Measurements from ENCODE around the gene PLCB1. TPM values are rescaled to one million over a fixed set of nuclear protein-coding genes. Genes with fewer than 3 reads are reported as not detected.
A peak's percentile ranks its signal among the peaks of the same experiment; 100 is the strongest.

PLCB1 gene
- total RNA-seq, 1 donor from 2014 or later: 16.2 TPM

DNA sequence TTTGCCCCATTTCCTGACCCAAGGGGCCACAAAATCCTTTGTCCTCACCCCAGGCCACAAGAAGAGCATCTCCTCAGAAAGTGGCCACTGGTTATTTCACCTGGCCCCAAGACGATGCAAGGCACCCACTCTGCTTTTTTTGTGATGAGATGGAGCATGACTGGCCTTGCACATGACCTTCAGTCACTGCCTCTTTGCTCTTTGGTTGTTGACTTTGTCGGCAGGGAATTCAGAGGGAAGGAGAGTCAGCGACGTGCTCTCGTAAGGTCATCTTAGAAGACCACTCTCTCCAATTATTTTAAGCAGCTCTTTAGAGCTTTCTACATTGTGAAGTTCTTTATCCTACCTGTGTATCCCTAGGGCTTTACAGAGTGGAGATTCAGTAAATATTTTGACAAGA lies 306.7 kb downstream of the PLCB1 start:
- no peak for DNase-seq (ENCODE audit: low spot score, unreplicated experiment)
- Mint-ChIP-seq H3K36me3 (ENCODE audit: insufficient read depth) (no peaks in the 10 kb centered on the region), H3K4me1 (ENCODE audit: low read depth) (peaks cover 2% of the 10 kb centered on the region), H3K9me3 (ENCODE audit: low read depth) (peaks cover 2% of the 10 kb centered on the region), H3K4me3 (ENCODE audit: low read depth) (no peak overlapping the region), H3K27me3 (no peaks in the 10 kb centered on the region), H3K27ac (no peak overlapping the region)
- no peak for TF ChIP-seq CTCF (IDR thresholded peaks at IDR 0.05; ENCODE audit: unreplicated experiment)

GRCh38 chr20:8443464-8444072 lies 311.5 kb downstream of the PLCB1 start:
- H3K4me3 Mint-ChIP-seq (ENCODE audit: low read depth): no peak overlapping the region
- H3K27ac Mint-ChIP-seq: no peak overlapping the region
- H3K4me1 Mint-ChIP-seq (ENCODE audit: low read depth): peaks cover 2% of the 10 kb centered on the region
- peaks cover 4% of the 10 kb centered on the region for H3K9me3 Mint-ChIP-seq (ENCODE audit: low read depth)
- no peak for DNase-seq (ENCODE audit: low spot score, unreplicated experiment)
- H3K27me3 Mint-ChIP-seq: no peaks in the 10 kb centered on the region
- TF ChIP-seq CTCF (IDR thresholded peaks at IDR 0.05; ENCODE audit: unreplicated experiment): no peak
- no peaks in the 10 kb centered on the region for H3K36me3 Mint-ChIP-seq (ENCODE audit: insufficient read depth)

GRCh38 chr20:8447262-8448120 lies 315.4 kb downstream of the PLCB1 start:
- no peaks in the 10 kb centered on the region for H3K36me3 Mint-ChIP-seq (ENCODE audit: insufficient read depth)
- H3K27ac Mint-ChIP-seq: no peak overlapping the region
- H3K4me3 Mint-ChIP-seq (ENCODE audit: low read depth): no peak overlapping the region

GRCh38 chr20:8449123-8449522 lies 317.1 kb downstream of the PLCB1 start:
- Mint-ChIP-seq H3K9me3 (ENCODE audit: low read depth) (no peaks in the 10 kb centered on the region), H3K4me1 (ENCODE audit: low read depth) (no peaks in the 10 kb centered on the region), H3K27ac (no peak overlapping the region), H3K27me3 (no peaks in the 10 kb centered on the region), H3K4me3 (ENCODE audit: low read depth) (no peak overlapping the region), H3K36me3 (ENCODE audit: insufficient read depth) (no peaks in the 10 kb centered on the region)
- no peak for DNase-seq (ENCODE audit: low spot score, unreplicated experiment)
- no peak for TF ChIP-seq CTCF (IDR thresholded peaks at IDR 0.05; ENCODE audit: unreplicated experiment)

More at GRCh38 chr20:8447262-8448120, 315.4 kb downstream of the PLCB1 start:
- DNase-seq (ENCODE audit: low spot score, unreplicated experiment): no peak
- H3K9me3 Mint-ChIP-seq (ENCODE audit: low read depth): peaks cover 4% of the 10 kb centered on the region
- no peaks in the 10 kb centered on the region for H3K27me3 Mint-ChIP-seq
- no peak for TF ChIP-seq CTCF (IDR thresholded peaks at IDR 0.05; ENCODE audit: unreplicated experiment)
- no peaks in the 10 kb centered on the region for H3K4me1 Mint-ChIP-seq (ENCODE audit: low read depth)

DNA sequence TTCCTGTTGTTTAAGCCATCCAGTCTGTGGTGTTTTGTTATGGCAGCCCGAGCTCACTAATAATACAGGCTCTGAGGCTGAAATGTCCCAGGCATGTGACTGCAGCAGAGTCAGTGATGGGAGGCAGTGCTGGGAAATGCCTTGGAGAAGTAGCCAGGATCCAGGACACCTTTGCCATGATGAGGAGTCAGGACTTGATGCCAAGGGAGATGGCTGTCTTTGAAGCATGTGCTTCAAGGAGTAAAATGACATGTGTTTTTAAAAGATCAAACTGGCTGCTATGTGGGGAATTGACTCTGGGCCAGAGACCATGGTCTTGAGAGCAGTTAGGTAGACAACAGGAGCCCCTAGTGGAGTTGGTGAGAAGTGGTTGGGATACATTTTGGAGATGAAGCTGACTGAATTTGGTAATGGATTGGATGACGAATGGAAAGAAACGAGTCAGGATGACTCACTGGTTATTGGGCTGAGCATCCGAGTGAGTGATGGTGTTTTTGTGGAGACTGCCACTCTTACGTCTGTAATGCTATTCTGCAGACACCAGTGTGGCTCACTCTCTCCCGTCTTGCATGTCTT lies 322.2 kb downstream of the PLCB1 start:
- Mint-ChIP-seq H3K27me3 (no peaks in the 10 kb centered on the region), H3K36me3 (ENCODE audit: insufficient read depth) (no peaks in the 10 kb centered on the region), H3K9me3 (ENCODE audit: low read depth) (no peaks in the 10 kb centered on the region), H3K4me3 (ENCODE audit: low read depth) (no peak overlapping the region), H3K4me1 (ENCODE audit: low read depth) (no peaks in the 10 kb centered on the region), H3K27ac (no peak overlapping the region)
- TF ChIP-seq CTCF (IDR thresholded peaks at IDR 0.05; ENCODE audit: unreplicated experiment): peak; percentile 44
- no peak for DNase-seq (ENCODE audit: low spot score, unreplicated experiment)

Data from progenitor cell of endocrine pancreas (in vitro differentiated cells).